Effector memory CD4-positive, alpha-beta T cell (primary cell): ENCODE measurements around the gene PDGFRA.

Experiments
- DNase-seq, 3 donors: peaks; one replicate each; pipeline ENCODE4 v3.0.0-alpha.2; 2020
- H3K27ac ChIP-seq: 2 replicates; pipeline ENCODE4 v1.7.0; 2013; ENCODE audit warnings: mild to moderate bottlenecking, low read length, moderate library complexity; ENCODE audit not compliant: insufficient read depth, poor library complexity, severe bottlenecking
- H3K27me3 ChIP-seq: replicated peaks from 2 replicates; pipeline ENCODE4 v1.7.0; 2013; ENCODE audit warnings: mild to moderate bottlenecking, low read length; ENCODE audit not compliant: insufficient read depth, control insufficient read depth, poor library complexity, severe bottlenecking
- H3K36me3 ChIP-seq: 2 replicates; pipeline ENCODE4 v1.7.0; 2013; ENCODE audit warnings: mild to moderate bottlenecking, low read length, moderate library complexity; ENCODE audit not compliant: control insufficient read depth, insufficient read depth
- H3K4me1 ChIP-seq: 2 replicates; pipeline ENCODE4 v1.7.0; 2013; ENCODE audit warnings: low read length, mild to moderate bottlenecking; ENCODE audit not compliant: control insufficient read depth, insufficient read depth, poor library complexity, severe bottlenecking
- H3K4me3 ChIP-seq: 2 replicates; pipeline ENCODE4 v1.7.0; 2013; ENCODE audit warnings: low read length, low read depth, mild to moderate bottlenecking; ENCODE audit not compliant: insufficient read depth, poor library complexity, severe bottlenecking
- H3K9me3 ChIP-seq: 2 replicates; pipeline ENCODE4 v1.7.0; 2013; ENCODE audit warnings: mild to moderate bottlenecking, low read length, moderate library complexity; ENCODE audit not compliant: control insufficient read depth
- total RNA-seq, 3 donors: gene quantifications; one replicate each; lab custom pipeline; 2026; lab: John Stamatoyannopoulos, UW

The PDGFRA gene
- total RNA-seq, result 0 reads per million in 3 donors

DNA sequence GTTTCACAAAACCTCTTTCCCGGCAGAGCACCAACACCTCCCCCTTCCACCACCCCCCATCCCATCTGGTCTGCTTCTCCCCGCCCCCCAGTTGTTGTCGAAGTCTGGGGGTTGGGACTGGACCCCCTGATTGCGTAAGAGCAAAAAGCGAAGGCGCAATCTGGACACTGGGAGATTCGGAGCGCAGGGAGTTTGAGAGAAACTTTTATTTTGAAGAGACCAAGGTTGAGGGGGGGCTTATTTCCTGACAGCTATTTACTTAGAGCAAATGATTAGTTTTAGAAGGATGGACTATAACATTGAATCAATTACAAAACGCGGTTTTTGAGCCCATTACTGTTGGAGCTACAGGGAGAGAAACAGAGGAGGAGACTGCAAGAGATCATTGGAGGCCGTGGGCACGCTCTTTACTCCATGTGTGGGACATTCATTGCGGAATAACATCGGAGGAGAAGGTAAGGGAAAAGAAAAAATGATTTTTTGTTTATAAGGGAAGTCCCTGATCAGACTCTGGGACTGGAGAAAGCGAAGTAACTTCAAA, at the start of gene PDGFRA:
PDGFRA (plus strand) TSS at position 333 of the 541 bp plus-strand sequence. CDS start 29,476 bp downstream, outside the sequence.
- Histone ChIP-seq H3K4me1 (peaks cover 35% of the 10 kb centered on the region), H3K9me3 (no peaks in the 10 kb centered on the region), H3K4me3 (no peak within 1 kb of the TSS), H3K36me3 (no peaks in the 10 kb centered on the region), H3K27ac (no peak within 1 kb of the TSS), H3K27me3 (peaks cover 79% of the 10 kb centered on the region)
- no peak for DNase-seq

DNA sequence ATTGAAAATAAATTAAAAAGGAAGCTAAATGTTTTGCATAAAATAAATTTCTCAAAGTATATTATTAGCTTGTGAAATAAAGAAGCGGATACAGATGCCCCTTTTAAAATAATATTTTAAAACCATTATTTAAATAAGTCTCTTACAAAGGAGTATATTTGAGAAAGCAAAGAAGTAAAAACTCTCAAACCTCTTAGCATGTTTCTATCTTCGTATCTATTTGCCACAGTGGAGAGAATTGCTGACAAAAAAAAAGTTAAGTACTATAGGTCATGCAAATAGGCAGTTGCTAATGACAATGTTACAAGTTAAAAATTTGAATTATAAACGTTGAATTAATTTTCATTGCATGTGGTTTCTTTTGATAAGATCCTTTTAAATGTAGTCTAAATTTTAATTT, 44.5 kb upstream of the PDGFRA start:
- Histone ChIP-seq H3K27me3 (no peaks in the 10 kb centered on the region), H3K4me1 (no peaks in the 10 kb centered on the region), H3K36me3 (no peaks in the 10 kb centered on the region), H3K27ac (no peak overlapping the region), H3K9me3 (no peaks in the 10 kb centered on the region), H3K4me3 (no peak overlapping the region)
- no peak for DNase-seq

DNA sequence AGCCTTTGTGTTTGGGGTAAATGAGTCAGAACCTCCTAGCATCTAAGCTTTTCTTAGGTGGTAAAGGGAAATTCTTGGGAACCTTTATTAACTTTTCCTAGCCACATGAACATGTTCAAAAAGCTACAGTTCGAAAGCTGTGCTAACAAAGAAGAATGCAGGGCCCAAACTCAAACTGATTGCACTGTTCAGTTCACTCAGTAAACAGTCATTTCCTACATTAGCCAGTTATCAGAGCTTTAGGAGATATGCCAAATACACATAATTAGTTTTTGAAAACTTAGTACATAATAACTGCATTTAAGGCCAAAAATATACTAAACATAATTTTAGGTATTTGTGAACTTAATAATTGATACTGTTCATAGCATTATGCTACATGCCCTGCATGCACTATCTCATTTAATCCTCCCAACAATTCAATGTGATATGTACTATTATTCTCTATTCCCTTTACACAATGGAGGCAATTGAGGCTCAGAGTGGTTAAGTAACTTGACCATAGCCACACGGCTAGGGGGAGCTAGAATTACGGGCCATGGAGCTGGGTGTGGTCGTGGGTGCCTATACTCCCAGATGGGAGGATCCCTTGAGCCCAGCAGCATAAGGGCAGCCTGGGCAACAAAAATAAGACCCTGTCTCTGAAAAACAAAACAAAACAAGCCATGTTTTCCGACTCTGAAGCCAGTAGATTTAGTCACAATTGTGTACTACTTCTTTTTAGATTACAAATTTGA, 43.9 kb upstream of the PDGFRA start:
- DNase-seq, result no peak

DNA sequence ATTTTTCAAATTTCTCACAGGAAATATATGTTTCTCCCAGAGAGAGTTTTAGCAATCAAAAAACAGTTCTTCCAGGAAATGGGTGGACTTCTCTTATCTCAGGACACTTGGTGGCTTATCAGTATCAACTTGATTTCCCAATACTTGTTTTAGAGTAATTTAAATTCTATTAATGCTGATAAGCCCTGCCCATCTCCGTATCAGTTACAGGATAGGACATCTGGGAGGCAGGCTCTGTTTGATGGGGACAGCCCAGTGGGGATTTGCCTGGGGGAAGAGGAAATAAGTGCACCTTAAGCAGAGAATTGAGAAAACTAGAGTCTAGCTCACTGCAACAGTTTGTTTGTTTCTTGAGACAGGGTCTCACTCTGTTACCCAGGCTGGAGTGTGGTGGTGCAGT, 43.2 kb upstream of the PDGFRA start:
- DNase-seq, result no peak

More for the DNA sequence above, 43.9 kb upstream of the PDGFRA start:
- H3K4me1 ChIP-seq, result no peaks in the 10 kb centered on the region
- no peaks in the 10 kb centered on the region for H3K36me3 ChIP-seq
- H3K27ac ChIP-seq, result no peak overlapping the region
- no peaks in the 10 kb centered on the region for H3K9me3 ChIP-seq
- no peak overlapping the region for H3K4me3 ChIP-seq
- H3K27me3 ChIP-seq, result no peaks in the 10 kb centered on the region

DNA sequence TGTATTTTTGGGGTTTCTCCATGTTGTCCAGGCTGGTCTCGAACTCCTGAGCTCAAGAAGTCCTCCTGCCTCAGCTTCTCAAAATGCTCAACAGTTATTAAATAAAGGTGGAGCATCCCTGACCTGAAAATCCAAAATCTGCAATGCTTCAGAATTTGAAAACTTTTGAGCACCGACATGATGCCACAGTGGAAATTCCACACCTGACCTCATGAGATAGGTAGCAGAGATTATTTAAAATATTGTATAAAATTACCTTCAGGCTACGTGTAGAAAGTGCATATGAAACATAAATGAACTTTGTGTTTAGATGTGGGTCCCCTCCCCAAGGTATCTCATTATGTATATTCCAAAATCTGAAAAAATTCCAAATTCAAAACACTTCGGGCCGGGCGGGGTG, 42.7 kb upstream of the PDGFRA start:
- Histone ChIP-seq H3K4me3 (no peak overlapping the region), H3K9me3 (no peaks in the 10 kb centered on the region), H3K4me1 (no peaks in the 10 kb centered on the region), H3K27me3 (no peaks in the 10 kb centered on the region), H3K36me3 (no peaks in the 10 kb centered on the region), H3K27ac (no peak overlapping the region)
- DNase-seq, result no peak

More for the DNA sequence above, 43.2 kb upstream of the PDGFRA start:
- Histone ChIP-seq H3K4me3 (no peak overlapping the region), H3K27ac (no peak overlapping the region), H3K27me3 (no peaks in the 10 kb centered on the region), H3K4me1 (no peaks in the 10 kb centered on the region), H3K9me3 (no peaks in the 10 kb centered on the region), H3K36me3 (no peaks in the 10 kb centered on the region)

DNA sequence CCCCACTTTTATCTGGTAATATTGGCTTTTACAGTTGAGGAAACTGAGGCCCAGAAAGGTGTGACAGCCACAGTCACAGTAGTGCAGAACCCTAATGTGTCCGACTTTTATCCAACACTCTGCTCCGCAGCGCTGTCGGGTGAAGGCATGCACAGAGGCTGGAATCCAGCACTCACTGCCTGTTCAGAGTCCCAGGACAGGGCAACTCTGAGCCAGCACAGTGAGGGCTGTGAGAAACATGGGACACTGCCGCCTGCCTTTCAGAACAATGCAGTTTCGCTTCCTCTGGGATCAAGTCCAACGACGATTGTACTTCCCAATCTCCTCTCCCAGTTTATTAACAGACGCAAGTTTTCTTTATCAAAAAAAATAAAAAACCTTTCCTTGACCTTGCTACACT, 41.9 kb upstream of the PDGFRA start:
- Histone ChIP-seq H3K4me1 (no peaks in the 10 kb centered on the region), H3K27ac (no peak overlapping the region), H3K36me3 (no peaks in the 10 kb centered on the region), H3K27me3 (no peaks in the 10 kb centered on the region), H3K4me3 (no peak overlapping the region), H3K9me3 (no peaks in the 10 kb centered on the region)
- DNase-seq, result no peak

DNA sequence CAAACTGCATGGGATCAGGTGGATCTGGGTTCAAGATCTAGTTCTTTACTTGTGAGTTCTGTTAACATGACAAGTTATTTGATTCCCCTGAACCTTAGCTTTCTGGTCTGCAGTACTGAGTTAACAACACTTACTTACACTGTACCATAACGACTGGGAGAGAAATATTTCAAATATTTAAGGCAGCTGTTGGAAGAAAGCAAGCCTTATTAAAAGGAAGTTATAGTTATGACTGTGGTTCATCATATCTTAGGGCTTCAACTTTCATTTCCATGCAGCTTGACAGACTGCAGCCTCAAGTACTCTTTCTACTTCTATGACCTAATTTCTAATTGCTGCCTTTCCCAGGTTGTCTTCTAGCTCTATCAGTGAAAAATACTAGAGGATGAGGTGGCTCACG, 40.0 kb upstream of the PDGFRA start:
- DNase-seq, result no peak
- no peak overlapping the region for H3K27ac ChIP-seq
- no peaks in the 10 kb centered on the region for H3K36me3 ChIP-seq
- H3K27me3 ChIP-seq, result no peaks in the 10 kb centered on the region
- H3K4me1 ChIP-seq, result no peaks in the 10 kb centered on the region
- no peak overlapping the region for H3K4me3 ChIP-seq
- H3K9me3 ChIP-seq, result no peaks in the 10 kb centered on the region

DNA sequence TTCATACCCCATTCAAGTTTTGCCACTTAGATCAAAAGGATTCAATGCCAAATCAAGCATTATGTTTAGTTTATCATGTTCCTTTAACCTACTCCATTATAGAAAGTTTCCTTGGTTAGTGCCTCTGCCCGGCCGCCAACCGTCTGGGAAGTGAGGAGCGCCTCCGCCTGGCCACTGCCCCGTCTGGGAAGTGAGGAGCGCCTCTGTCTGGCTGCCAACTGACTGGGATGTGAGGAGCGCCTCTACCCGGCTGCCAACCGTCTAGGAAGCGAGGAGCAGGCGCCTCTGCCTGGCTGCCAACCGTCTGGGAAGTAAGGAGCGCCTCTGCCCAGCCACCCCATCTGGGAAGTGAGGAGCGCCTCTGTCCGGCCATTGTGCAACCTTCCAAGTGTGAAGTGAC, 36.3 kb upstream of the PDGFRA start:
- H3K27ac ChIP-seq, result no peak overlapping the region
- H3K27me3 ChIP-seq, result no peaks in the 10 kb centered on the region
- H3K4me1 ChIP-seq, result no peaks in the 10 kb centered on the region
- no peak for DNase-seq
- H3K4me3 ChIP-seq, result no peak overlapping the region
- no peaks in the 10 kb centered on the region for H3K36me3 ChIP-seq
- H3K9me3 ChIP-seq, result no peaks in the 10 kb centered on the region

DNA sequence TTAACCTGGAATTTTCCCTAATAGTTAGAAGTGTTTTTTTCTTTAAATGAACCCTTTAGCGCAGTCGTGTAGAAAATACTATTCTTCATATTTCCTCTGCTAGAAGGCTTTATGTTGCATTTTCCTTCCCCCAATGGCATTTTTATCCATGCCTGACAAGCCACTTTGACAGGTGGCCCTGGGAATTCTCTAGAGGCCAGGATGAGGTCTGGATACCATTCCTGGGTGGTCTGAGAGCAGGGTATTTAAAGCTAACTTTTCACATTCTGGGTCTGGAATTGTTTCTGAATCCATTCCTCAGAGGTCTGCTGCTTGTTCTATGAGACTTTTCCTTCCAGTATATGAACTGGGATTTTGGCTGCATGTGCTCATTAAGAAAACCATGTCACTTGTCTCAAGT, 31.2 kb upstream of the PDGFRA start:
- H3K4me3 ChIP-seq, result no peak overlapping the region
- no peaks in the 10 kb centered on the region for H3K27me3 ChIP-seq
- no peaks in the 10 kb centered on the region for H3K4me1 ChIP-seq
- no peaks in the 10 kb centered on the region for H3K36me3 ChIP-seq
- H3K9me3 ChIP-seq, result no peaks in the 10 kb centered on the region
- no peak overlapping the region for H3K27ac ChIP-seq
- no peak for DNase-seq

DNA sequence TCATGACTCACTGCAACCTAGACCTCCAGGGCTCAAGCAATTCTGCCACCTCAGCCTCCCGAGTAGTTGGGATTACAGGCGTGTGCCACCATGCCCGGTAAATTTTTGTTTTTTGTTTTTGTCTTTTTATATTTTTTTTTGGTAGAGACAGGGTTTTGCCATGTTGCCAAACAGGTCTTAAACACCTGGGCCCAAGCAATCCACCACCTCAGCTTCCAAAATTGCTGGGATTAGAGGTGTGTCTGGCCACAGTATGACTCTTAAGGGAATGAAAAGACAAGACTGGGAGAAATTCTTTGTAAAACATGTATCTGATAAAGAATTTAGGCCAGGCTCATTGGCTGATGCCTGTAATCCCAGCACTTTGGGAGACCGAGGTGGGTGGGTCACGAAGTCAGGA, 29.2 kb upstream of the PDGFRA start:
- Histone ChIP-seq H3K27ac (no peak overlapping the region), H3K9me3 (no peaks in the 10 kb centered on the region), H3K4me3 (no peak overlapping the region), H3K36me3 (no peaks in the 10 kb centered on the region), H3K27me3 (no peaks in the 10 kb centered on the region), H3K4me1 (no peaks in the 10 kb centered on the region)
- no peak for DNase-seq
